Uterus (tissue), 4 donors: Measurements from ENCODE around the gene NAV3. TPM values are rescaled to one million over a fixed set of nuclear protein-coding genes. Genes with fewer than 3 reads are reported as not detected.

Experiments used
- DNase-seq, 2 donors: peaks; one replicate each; pipeline ENCODE4 v3.0.0-alpha.2; 2019 to 2020
- H3K27ac ChIP-seq, 2 donors: fragments of 200-600 bp; sonication (generic); 1 replicate in 1 of 2; 2 replicates in 1 of 2; pipeline ENCODE4 v1.5.1; 2016 to 2018
- H3K27me3 ChIP-seq, 2 donors: fragments of 200-600 bp; sonication (generic); one replicate each; pipeline ENCODE4 v1.5.1; 2018 to 2019; ENCODE audit warnings: control low read depth in 1 of 2
- H3K36me3 ChIP-seq, 2 donors: fragments of 200-600 bp; sonication (generic); one replicate each; pipeline ENCODE4 v1.5.1; 2019; ENCODE audit warnings: control low read depth in 1 of 2
- H3K4me1 ChIP-seq, 2 donors: fragments of 200-600 bp; sonication (generic); one replicate each; pipeline ENCODE4 v1.5.1; 2018 to 2019; ENCODE audit warnings: control low read depth in 1 of 2
- H3K4me3 ChIP-seq, 2 donors: fragments of 200-600 bp; sonication (generic); 1 replicate in 1 of 2; 2 replicates in 1 of 2; pipeline ENCODE4 v1.5.1; 2018 to 2019; ENCODE audit warnings: mild to moderate bottlenecking in 1 of 2
- H3K9me3 ChIP-seq, 2 donors: fragments of 200-600 bp; sonication (generic); one replicate each; pipeline ENCODE4 v1.5.1; 2019; ENCODE audit warnings: control low read depth in 1 of 2
- CTCF ChIP-seq, 4 experiments: fragments of 200-600 bp in 2 of 4; fragments of 450-650 bp in 2 of 4; sonication (generic) in 2 of 4; IDR thresholded peaks; one replicate each; pipeline ENCODE4 v1.5.1; 2016 to 2019; ENCODE audit warnings: antibody characterized with exemption in 4 of 4, mild to moderate bottlenecking in 2 of 4, moderate library complexity in 1 of 4
- POLR2A ChIP-seq, 2 donors: fragments of 450-650 bp; IDR thresholded peaks; one replicate each; pipeline ENCODE4 v1.6.1; 2016; ENCODE audit warnings: antibody characterized with exemption in 2 of 2, mild to moderate bottlenecking in 1 of 2, moderate library complexity in 1 of 2
- intact Hi-C: fragments of 100-400 bp; cut with DNase I; formaldehyde crosslinking; loops from one replicate; pipeline ENCODE4 v1.15.1; 2023; ENCODE audit warnings: low total_unique reads
- total RNA-seq, 4 donors: library from RNA; depleted of rRNA in 3 of 4; stranded (reverse); fragments of >200 nt in 3 of 4; gene quantifications; one replicate each; pipeline versions ENCODE4 v1.1.0 to v1.2.4, GENCODE V29; 2014 to 2023
- donor health status: DM: yes; HTN: yes; CAD: no.

NAV3 gene
- total RNA-seq, 4 donors from 2014 or later: 7.2 to 33.9 (median 13.0) TPM

GRCh38 chr12:78260976-78261375 is 430.3 kb downstream of the NAV3 start:
- intact Hi-C loops: no loop called here
- no peak overlapping the region for H3K27ac ChIP-seq
- H3K4me3 ChIP-seq: no peak overlapping the region
- no peaks in the 10 kb centered on the region for H3K27me3 ChIP-seq
- H3K36me3 ChIP-seq: no peaks in the 10 kb centered on the region
- H3K9me3 ChIP-seq: no peaks in the 10 kb centered on the region
- TF ChIP-seq POLR2A (IDR thresholded peaks at IDR 0.05) (no peak), CTCF (IDR thresholded peaks at IDR 0.05) (no peak)
- no peaks in the 10 kb centered on the region for H3K4me1 ChIP-seq
- DNase-seq: no peak

- Histone ChIP-seq H3K9me3 (no peaks in the 10 kb centered on the region), H3K4me1 (no peaks in the 10 kb centered on the region), H3K27me3 (no peaks in the 10 kb centered on the region), H3K36me3 (no peaks in the 10 kb centered on the region), H3K4me3 (no peak overlapping the region), H3K27ac (no peak overlapping the region)
- TF ChIP-seq CTCF (IDR thresholded peaks at IDR 0.05): no peak
- DNase-seq: no peak
- intact Hi-C loops: no loop called here
These were observed 431.2 kb downstream of the NAV3 start for GRCh38 chr12:78261901-78262300.
